GM12878 (cell line): ENCODE results near the gene EPHB1. TPM values are rescaled to one million over a fixed set of nuclear protein-coding genes. Genes with fewer than 3 reads are reported as not detected.

Source experiments
- ATAC-seq: fragments of 200-7000 bp; cut with Tn5 transposase; 3 replicates; pipeline ENCODE4 v1.9.1; 2020; ENCODE audit warnings: mild to moderate bottlenecking, moderate library complexity
- BruUV-seq: library from RNA; stranded (reverse); fragments of 400-500 nt; replicated peaks from 2 replicates; lab custom pipeline; 2021; lab: Mats Ljungman, UMichigan
- CTCF ChIA-PET: fragments of 300-600 bp; sonication (Branson Sonifier 250); formaldehyde crosslinking; extraction: SDS; loops from one replicate; lab custom pipeline; 2021; ENCODE audit warnings: inconsistent platforms; lab: Yijun Ruan, JAX
- POLR2A ChIA-PET: fragments of 350-600 bp; formaldehyde crosslinking; extraction: SDS; loops from one replicate; lab custom pipeline; 2021; ENCODE audit warnings: inconsistent platforms; lab: Charles Lee
- RAD21 ChIA-PET: fragments of 300-600 bp; sonication (Branson Sonifier 250); formaldehyde crosslinking; loops from one replicate; lab custom pipeline; 2023; ENCODE audit warnings: antibody characterized with exemption; ENCODE audit not compliant: unreplicated experiment; lab: Charles Lee
- SMC1A ChIA-PET: fragments of 300-600 bp; sonication (Branson Sonifier 250); formaldehyde crosslinking; loops from one replicate; lab custom pipeline; 2023; ENCODE audit not compliant: unreplicated experiment, uncharacterized antibody; lab: Charles Lee
- DNase-seq: peaks from one replicate; pipeline ENCODE4 v3.0.0-alpha.2; 2011; ENCODE audit warnings: low read depth, low spot score
- FAIRE-seq: peaks from 3 replicates; lab custom pipeline; 2011; peaks lifted over from hg19 to GRCh38; lab: Jason Lieb, UNC
- H2AFZ ChIP-seq: 2 replicates; pipeline ENCODE4 v1.6.0; 2011; ENCODE audit warnings: low read depth, low read length, control low read depth; ENCODE audit not compliant: control insufficient read depth
- H3K27ac ChIP-seq: 2 replicates; pipeline ENCODE4 v1.5.1; 2011; ENCODE audit warnings: control low read depth; ENCODE audit not compliant: control insufficient read depth, insufficient read depth
- H3K27me3 ChIP-seq, 2 experiments: replicated peaks in 1 of 2; 2 replicates each; pipeline versions ENCODE4 v1.6.0 to v1.6.1; 2011; ENCODE audit warnings: low read length in 1 of 2; ENCODE audit not compliant: control insufficient read depth in 2 of 2, insufficient read depth in 2 of 2
- H3K36me3 ChIP-seq, 2 experiments: 2 replicates each; pipeline ENCODE4 v1.5.1; 2011; ENCODE audit warnings: low read length in 1 of 2; ENCODE audit not compliant: control insufficient read depth in 2 of 2, insufficient read depth in 2 of 2
- H3K4me1 ChIP-seq: 2 replicates; pipeline ENCODE4 v1.6.1; 2011; ENCODE audit warnings: mild to moderate bottlenecking, low read length, moderate library complexity, mixed read lengths; ENCODE audit not compliant: control insufficient read depth, insufficient read depth
- H3K4me2 ChIP-seq: 2 replicates; pipeline ENCODE4 v1.6.0; 2011; ENCODE audit warnings: control low read depth; ENCODE audit not compliant: control insufficient read depth, insufficient read depth
- H3K4me3 ChIP-seq: fragments of 200-600 bp; sonication (generic); 2 replicates; pipeline ENCODE4 v1.5.1; 2016
- H3K79me2 ChIP-seq: 2 replicates; pipeline ENCODE4 v1.6.0; 2011; ENCODE audit warnings: low read length; ENCODE audit not compliant: control insufficient read depth, insufficient read depth
- H3K9ac ChIP-seq: 2 replicates; pipeline ENCODE4 v1.8.0; 2011; ENCODE audit warnings: low read length, control low read depth, mixed read lengths; ENCODE audit not compliant: control insufficient read depth, insufficient read depth
- H3K9me3 ChIP-seq: replicated peaks from 3 replicates; pipeline ENCODE4 v1.5.1; 2011; ENCODE audit warnings: mild to moderate bottlenecking, low read length; ENCODE audit not compliant: control insufficient read depth, insufficient read depth
- H4K20me1 ChIP-seq: 2 replicates; pipeline ENCODE4 v1.6.0; 2011; ENCODE audit not compliant: control insufficient read depth, insufficient read depth
- BACH1 ChIP-seq: fragments of 450-650 bp; IDR thresholded peaks from 2 replicates; pipeline ENCODE4 v1.6.1; 2017; ENCODE audit warnings: mild to moderate bottlenecking, borderline replicate concordance
- BCL11A ChIP-seq: IDR thresholded peaks from 2 replicates; pipeline ENCODE4 v1.6.1; 2011; ENCODE audit warnings: low read depth, low read length
- CBFB ChIP-seq: IDR thresholded peaks from 2 replicates; pipeline ENCODE4 v1.6.1; 2016; ENCODE audit warnings: antibody characterized with exemption, low read depth
- CBX5 ChIP-seq: sonication (generic); IDR thresholded peaks from 2 replicates; pipeline ENCODE4 v1.6.1; 2016; ENCODE audit warnings: low read depth, moderate library complexity, mild to moderate bottlenecking, inconsistent platforms
- EP300 ChIP-seq, 2 experiments: fragments of 150-350 bp in 1 of 2; IDR thresholded peaks; 2 replicates each; pipeline ENCODE4 v1.6.1; 2011 to 2012; ENCODE audit warnings: low read depth in 2 of 2, low read length in 2 of 2, borderline replicate concordance in 1 of 2, improper control_type of control experiment in 1 of 2, inconsistent platforms in 1 of 2; ENCODE audit not compliant: control insufficient read depth in 1 of 2
- JUND ChIP-seq: IDR thresholded peaks from 2 replicates; pipeline ENCODE4 v1.6.1; 2012; ENCODE audit warnings: low read depth, mild to moderate bottlenecking, low read length, improper control_type of control experiment, moderate library complexity
- KDM1A ChIP-seq: fragments of 200-600 bp; sonication (generic); IDR thresholded peaks from 2 replicates; pipeline ENCODE4 v1.6.1; 2016; ENCODE audit warnings: borderline replicate concordance
- RAD51 ChIP-seq: fragments of 450-650 bp; IDR thresholded peaks from 2 replicates; pipeline ENCODE4 v1.6.1; 2016; ENCODE audit warnings: moderate library complexity, mild to moderate bottlenecking, inconsistent platforms
- STAT1 ChIP-seq: fragments of 450-650 bp; conservative IDR thresholded peaks from 2 replicates; pipeline ENCODE4 v1.6.1; 2014; ENCODE audit warnings: antibody characterized with exemption, mild to moderate bottlenecking
- YBX1 ChIP-seq: fragments of 450-650 bp; IDR thresholded peaks from 2 replicates; pipeline ENCODE4 v1.6.1; 2016; ENCODE audit warnings: antibody characterized with exemption
- ZNF274 ChIP-seq: IDR thresholded peaks from one replicate; pipeline ENCODE4 v1.8.0; 2011; ENCODE audit not compliant: insufficient read length, insufficient read depth
- ZSCAN29 ChIP-seq: fragments of 450-650 bp; IDR thresholded peaks from 2 replicates; pipeline ENCODE4 v1.6.1; 2017; ENCODE audit warnings: mild to moderate bottlenecking, moderate library complexity
- WGBS: methylation state at CpG from one replicate; pipeline ENCODE4 v1.1.6; 2016; ENCODE audit warnings: low lambda C conversion rate; ENCODE audit not compliant: insufficient replicate concordance, insufficient coverage; ENCODE audit errors: missing lambda C conversion rate; 5-methylcytosine and 5-hydroxymethylcytosine counted together
- in situ Hi-C: fragments of 300-500 bp; cut with MboI; formaldehyde crosslinking; loops from 9 replicates; pipeline ENCODE4 v1.14.3; 2018; ENCODE audit warnings: mixed read lengths
- intact Hi-C: fragments of 100-400 bp; cut with micrococcal nuclease; formaldehyde crosslinking; loops from one replicate; pipeline ENCODE4 v1.14.2; 2022; ENCODE audit not compliant: unreplicated experiment
- polyA plus RNA-seq, 11 experiments: library from polyadenylated mRNA; depleted of rRNA in 4 of 11; unstranded in 6 of 11; stranded (reverse) in 5 of 11; fragments of >200 nt; fragmentation: Nextera tagmentation in 4 of 11; fragmentation: Illumina TruSeq in 1 of 11; extraction: Ambion mirVana in 4 of 11; extraction: Trizol in 1 of 11; gene quantifications; 1 replicate in 1 of 11; 2 replicates in 10 of 11; pipeline versions ENCODE4 v1.2.1 to v1.2.3, GENCODE V29; 2011 to 2016; ENCODE audit warnings: inconsistent platforms in 2 of 11, missing spikeins in 2 of 11, low read depth in 1 of 11
- total RNA-seq, 4 experiments: library from RNA; depleted of rRNA in 3 of 4; stranded (reverse); fragments of >200 nt in 3 of 4; fragmentation: Illumina TruSeq in 1 of 4; extraction: Trizol in 1 of 4; gene quantifications; 2 replicates each; pipeline versions ENCODE4 v1.2.1 to v1.2.3, GENCODE V29; 2013 to 2021
- TF ChIP-seq, protein P1 (sequence below): IDR thresholded peaks from 2 replicates; pipeline ENCODE4 v1.6.1; 2012; ENCODE audit warnings: improper control_type of control experiment, low read depth, low read length; ENCODE audit not compliant: insufficient replicate concordance
- TF ChIP-seq, protein P2 (sequence below), 3 experiments: IDR thresholded peaks in 2 of 3; conservative IDR thresholded peaks in 1 of 3; 2 replicates each; pipeline ENCODE4 v1.5.1; 2011; ENCODE audit warnings: low read depth in 3 of 3, low read length in 3 of 3, mild to moderate bottlenecking in 3 of 3, control low read depth in 2 of 3, moderate library complexity in 2 of 3, inconsistent platforms in 1 of 3, mixed read lengths in 1 of 3; ENCODE audit not compliant: control insufficient read depth in 2 of 3, insufficient read depth in 1 of 3; ENCODE audit errors: extremely low read depth in 1 of 3

EPHB1 gene
- total and polyA plus RNA-seq, 10 of the 15 experiments (the other 5 are each of a cell fraction or from before 2014, with no cell fraction given): 0.33 to 23.8 (median 1.2) TPM

DNA sequence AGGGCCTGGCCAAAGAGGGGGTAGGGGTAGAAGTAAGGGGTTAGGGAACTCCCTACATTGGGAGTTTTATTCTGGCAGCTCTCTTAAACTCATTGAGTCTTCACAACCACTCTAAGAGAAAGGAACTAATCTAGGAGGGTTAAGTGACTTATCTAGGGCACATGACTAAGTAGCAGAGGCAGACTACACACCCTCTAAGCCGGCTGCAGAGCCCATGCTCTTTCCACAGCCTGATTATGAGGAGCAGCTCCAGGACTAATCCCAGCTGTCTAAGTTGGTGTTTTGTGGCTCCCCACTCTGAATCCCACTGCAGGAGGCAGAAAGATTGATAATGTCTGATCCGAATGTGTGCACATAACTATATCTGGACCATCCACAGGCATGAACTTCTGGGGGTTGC is 374.6 kb downstream of the EPHB1 start:
- TF ChIP-seq RAD51 (no peak), ZNF274 (no peak), CBX5 (no peak), BCL11A (no peak), ZSCAN29 (no peak), EP300 (IDR thresholded peaks at IDR 0.05; ENCODE audit: borderline replicate concordance in 1 of 2, control insufficient read depth in 1 of 2, low read depth in 2 of 2, low read length in 2 of 2) (no peak), YBX1 (no peak), KDM1A (no peak), JUND (no peak), BACH1 (no peak), CBFB (no peak), STAT1 (no peak)
- TF ChIP-seq, protein P1, sequence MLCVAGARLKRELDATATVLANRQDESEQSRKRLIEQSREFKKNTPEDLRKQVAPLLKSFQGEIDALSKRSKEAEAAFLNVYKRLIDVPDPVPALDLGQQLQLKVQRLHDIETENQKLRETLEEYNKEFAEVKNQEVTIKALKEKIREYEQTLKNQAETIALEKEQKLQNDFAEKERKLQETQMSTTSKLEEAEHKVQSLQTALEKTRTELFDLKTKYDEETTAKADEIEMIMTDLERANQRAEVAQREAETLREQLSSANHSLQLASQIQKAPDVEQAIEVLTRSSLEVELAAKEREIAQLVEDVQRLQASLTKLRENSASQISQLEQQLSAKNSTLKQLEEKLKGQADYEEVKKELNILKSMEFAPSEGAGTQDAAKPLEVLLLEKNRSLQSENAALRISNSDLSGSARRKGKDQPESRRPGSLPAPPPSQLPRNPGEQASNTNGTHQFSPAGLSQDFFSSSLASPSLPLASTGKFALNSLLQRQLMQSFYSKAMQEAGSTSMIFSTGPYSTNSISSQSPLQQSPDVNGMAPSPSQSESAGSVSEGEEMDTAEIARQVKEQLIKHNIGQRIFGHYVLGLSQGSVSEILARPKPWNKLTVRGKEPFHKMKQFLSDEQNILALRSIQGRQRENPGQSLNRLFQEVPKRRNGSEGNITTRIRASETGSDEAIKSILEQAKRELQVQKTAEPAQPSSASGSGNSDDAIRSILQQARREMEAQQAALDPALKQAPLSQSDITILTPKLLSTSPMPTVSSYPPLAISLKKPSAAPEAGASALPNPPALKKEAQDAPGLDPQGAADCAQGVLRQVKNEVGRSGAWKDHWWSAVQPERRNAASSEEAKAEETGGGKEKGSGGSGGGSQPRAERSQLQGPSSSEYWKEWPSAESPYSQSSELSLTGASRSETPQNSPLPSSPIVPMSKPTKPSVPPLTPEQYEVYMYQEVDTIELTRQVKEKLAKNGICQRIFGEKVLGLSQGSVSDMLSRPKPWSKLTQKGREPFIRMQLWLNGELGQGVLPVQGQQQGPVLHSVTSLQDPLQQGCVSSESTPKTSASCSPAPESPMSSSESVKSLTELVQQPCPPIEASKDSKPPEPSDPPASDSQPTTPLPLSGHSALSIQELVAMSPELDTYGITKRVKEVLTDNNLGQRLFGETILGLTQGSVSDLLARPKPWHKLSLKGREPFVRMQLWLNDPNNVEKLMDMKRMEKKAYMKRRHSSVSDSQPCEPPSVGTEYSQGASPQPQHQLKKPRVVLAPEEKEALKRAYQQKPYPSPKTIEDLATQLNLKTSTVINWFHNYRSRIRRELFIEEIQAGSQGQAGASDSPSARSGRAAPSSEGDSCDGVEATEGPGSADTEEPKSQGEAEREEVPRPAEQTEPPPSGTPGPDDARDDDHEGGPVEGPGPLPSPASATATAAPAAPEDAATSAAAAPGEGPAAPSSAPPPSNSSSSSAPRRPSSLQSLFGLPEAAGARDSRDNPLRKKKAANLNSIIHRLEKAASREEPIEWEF: no peak
- TF ChIP-seq, protein P2, sequence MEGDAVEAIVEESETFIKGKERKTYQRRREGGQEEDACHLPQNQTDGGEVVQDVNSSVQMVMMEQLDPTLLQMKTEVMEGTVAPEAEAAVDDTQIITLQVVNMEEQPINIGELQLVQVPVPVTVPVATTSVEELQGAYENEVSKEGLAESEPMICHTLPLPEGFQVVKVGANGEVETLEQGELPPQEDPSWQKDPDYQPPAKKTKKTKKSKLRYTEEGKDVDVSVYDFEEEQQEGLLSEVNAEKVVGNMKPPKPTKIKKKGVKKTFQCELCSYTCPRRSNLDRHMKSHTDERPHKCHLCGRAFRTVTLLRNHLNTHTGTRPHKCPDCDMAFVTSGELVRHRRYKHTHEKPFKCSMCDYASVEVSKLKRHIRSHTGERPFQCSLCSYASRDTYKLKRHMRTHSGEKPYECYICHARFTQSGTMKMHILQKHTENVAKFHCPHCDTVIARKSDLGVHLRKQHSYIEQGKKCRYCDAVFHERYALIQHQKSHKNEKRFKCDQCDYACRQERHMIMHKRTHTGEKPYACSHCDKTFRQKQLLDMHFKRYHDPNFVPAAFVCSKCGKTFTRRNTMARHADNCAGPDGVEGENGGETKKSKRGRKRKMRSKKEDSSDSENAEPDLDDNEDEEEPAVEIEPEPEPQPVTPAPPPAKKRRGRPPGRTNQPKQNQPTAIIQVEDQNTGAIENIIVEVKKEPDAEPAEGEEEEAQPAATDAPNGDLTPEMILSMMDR (IDR thresholded peaks at IDR 0.05 in 2 of 3, conservative IDR thresholded peaks at IDR 0.05 in 1 of 3; ENCODE audit: control insufficient read depth in 2 of 3, extremely low read depth in 1 of 3, insufficient read depth in 1 of 3, low read depth in 3 of 3, low read length in 3 of 3): no peak
- DNase-seq (no peak), ATAC-seq (no peak), FAIRE-seq (no peak)
- H3K79me2 ChIP-seq: no peaks in the 10 kb centered on the region
- H3K9ac ChIP-seq: no peak overlapping the region
- H3K9me3 ChIP-seq: no peaks in the 10 kb centered on the region
- in situ Hi-C loops (no loop called here), intact Hi-C loops (no loop called here)
- no peak overlapping the region for H3K4me2 ChIP-seq
- H2AFZ ChIP-seq: no peak overlapping the region
- ChIA-PET RAD21 (no interaction called here), CTCF (interaction anchor here (0.5 to 1.4 kb wide), 3 partner anchors 17 to 335 kb away, joined by 3 read pairs; no protein-coding TSS in a partner anchor), SMC1A (interaction anchor here (1.0 to 1.6 kb wide), 4 partner anchors 16 to 375 kb away, joined by 3 to 5 read pairs (median 4); partner anchors contain the start of gene EPHB1), POLR2A (interaction anchor here (0.6 kb wide), 1 partner anchor 50 kb away, joined by 3 read pairs; no protein-coding TSS in a partner anchor)
- 0% methylated on average over 2 of the region's 2 CpGs for WGBS
- peaks cover 0 to 11% of the 10 kb centered on the region in 2 experiments; a peak in 2 of 4 replicates for H3K36me3 ChIP-seq
- no peak overlapping the region for H3K27ac ChIP-seq
- H4K20me1 ChIP-seq: no peaks in the 10 kb centered on the region
- no peak overlapping the region for H3K4me3 ChIP-seq
- no peaks in the 10 kb centered on the region for H3K4me1 ChIP-seq
- no TSS peak for BruUV-seq
- no peaks in the 10 kb centered on the region for H3K27me3 ChIP-seq
